Stimulated activated CD4-positive, alpha-beta T cell treated with anti-CD3 and anti-CD28 coated beads, TNF-alpha, amount 100 ng/mL, for 24 hours (primary cell): Measurements from ENCODE around the gene CALU.

Experiments
- DNase-seq, 3 experiments: peaks; one replicate each; pipeline ENCODE4 v3.0.0-alpha.2; 2020; ENCODE audit warnings: low read depth in 3 of 3

Gene CALU

GRCh38 chr7:128747327-128748079 is 8.3 kb downstream of the CALU start:
- no peak for DNase-seq

DNA sequence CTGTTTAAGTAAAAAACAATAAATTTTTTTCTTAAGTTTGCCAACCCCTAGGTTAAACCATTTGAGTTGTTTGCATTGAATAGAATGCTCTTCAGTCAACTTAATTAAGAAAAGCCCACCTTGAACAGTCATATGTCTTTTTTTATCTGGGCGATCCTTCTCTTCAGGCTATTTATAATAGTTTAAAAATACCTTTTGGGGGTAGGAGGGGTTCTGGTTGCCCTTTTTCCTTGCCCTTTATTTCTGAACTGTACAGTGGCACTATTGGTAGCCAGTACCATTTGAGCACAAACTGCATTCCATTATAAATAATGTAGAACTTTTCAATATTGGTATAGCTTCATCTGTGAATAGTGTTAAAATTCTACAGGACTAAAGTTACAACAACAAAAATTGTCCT is 13.1 kb downstream of the CALU start:
- no peak for DNase-seq

DNA sequence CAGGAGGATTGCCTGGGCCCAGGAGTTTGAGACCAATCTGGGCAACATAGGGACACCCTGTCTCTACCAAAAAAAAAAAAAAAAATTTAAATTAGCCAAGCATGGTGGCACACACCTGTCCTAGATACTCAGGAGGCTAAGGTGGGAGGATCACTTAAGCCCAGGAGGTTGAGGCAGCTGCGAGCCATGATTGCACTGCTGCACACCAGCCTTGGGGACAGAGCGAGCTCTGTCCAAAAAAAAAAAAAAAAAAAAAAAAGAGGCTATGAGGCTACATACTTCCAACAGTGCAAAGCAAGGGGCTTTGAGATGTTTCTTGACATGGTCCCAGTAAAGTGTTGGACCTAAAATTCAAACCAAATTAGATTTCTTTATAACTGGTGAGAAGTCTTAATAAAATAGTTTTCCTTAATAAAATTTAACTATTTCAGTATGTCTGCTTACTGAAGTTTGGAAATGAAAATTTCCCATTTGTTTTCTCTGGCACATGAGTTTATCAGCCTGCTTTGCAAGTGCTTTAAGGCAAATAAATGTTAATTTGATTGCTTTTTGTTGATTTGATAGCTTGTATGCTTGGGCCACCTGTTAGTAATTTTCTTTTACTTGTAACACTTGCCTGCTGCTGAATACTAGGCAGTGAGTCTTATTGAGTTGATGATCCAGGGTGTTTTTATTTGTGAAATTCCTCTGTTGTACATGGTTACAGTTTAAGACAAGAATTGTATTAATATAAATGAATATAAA is 16.1 kb downstream of the CALU start:
- DNase-seq, result no peak

GRCh38 chr7:128755819-128756476 is 16.8 kb downstream of the CALU start:
- no peak for DNase-seq

DNA sequence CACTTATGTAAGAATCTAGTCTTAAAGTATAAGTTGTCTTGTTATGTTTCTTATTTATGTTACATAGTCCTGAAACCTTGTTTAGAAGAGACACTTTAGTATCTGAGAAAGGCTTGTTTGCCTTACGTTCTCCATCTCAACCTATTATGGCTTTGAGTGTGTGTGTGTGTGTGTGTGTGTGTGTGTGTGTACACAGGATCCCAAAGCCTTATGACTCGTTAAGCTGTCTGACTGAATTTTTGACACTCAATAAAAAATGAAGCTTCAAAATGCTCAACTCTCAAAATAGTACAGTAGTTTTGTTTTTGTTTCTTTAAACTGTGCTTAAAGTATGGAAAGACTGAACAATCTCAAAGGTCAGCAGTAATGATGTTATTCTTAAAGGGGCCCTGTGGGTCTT is 18.0 kb downstream of the CALU start:
- no peak for DNase-seq

DNA sequence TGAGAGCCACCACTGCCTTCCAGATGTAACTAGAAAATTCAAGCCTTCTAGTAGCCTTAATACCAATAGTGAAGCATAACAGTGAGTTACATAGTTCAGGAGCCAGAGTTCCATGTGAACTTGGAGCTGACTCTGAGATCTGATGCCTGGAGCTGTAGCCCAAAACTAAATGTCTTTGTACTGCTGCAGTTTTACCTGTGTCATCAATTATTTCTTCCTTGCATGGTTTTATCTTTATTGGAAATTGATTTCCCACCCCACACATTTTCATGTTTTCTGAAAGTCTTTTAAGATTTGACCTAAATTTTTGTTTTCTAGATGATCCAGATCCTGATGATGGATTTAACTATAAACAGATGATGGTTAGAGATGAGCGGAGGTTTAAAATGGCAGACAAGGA is 19.4 kb downstream of the CALU start:
- no peak for DNase-seq

- DNase-seq, result no peak
These were observed 20.1 kb downstream of the CALU start for GRCh38 chr7:128759242-128759641.

DNA sequence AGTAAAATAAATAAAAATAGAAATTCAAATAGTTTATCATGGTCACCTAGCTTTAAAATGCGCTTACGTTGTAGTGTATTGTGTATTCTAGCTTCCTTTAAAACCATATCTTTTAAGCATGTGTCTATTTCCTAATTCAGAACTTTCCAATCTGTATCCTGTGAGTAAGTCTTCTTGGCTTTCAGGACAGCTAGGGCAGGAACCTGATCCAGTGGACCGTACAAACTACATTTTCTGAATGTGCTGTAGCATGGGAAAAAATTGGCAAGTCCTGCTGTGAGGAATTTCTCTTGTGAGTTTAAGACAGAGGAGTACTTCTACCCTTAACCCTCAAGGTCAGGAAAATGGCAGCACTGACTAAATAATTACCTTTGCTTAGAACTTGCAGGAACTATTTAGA is 24.4 kb downstream of the CALU start:
- DNase-seq, result no peak

DNA sequence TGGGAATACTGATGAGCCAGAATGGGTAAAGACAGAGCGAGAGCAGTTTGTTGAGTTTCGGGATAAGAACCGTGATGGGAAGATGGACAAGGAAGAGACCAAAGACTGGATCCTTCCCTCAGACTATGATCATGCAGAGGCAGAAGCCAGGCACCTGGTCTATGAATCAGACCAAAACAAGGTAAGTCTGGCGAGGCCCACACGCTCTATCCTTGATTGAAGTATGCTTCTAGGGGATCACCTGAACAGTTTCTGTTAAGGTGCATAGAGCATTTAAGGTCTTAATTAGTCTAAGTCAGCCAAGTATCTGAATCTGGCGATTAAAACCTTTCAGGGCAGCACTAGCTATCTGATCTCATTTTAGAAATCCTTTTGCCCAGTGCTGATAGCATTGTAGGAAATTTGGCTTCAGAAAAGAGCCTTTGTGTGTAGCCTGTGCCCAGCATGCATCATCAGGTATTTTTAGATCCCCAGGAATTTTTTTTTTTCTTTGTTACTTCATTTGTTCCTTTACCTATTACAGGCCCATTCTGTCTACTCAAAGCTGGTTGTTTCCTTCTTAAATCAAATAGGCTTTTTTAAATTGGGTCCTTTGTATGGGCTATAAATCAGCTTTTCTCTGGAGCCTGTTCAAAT is 28.4 kb downstream of the CALU start:
- no peak for DNase-seq

GRCh38 chr7:128770233-128770632 is 31.1 kb downstream of the CALU start:
- DNase-seq, result no peak

DNA sequence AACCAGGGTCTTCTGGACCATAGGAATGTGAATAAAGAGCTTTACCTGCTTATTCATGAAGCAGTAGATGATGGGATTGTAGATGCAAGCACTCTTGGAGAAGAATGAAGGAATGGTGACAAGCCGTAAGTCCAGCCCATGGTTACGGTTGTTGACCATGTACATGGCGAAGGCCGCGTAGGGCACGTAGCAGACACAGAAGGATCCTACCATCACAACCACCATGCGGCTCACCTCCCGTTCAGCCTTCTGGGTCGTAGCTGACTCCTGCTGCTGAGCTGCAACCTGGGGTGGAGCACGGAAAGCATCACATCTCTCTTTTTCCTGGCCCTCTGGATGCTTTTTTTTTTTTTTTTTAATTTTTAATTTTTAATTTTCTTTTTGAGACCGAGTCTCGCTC is 34.4 kb downstream of the CALU start:
- no peak for DNase-seq

GRCh38 chr7:128774029-128774689 is 35.0 kb downstream of the CALU start:
- DNase-seq, result no peak

DNA sequence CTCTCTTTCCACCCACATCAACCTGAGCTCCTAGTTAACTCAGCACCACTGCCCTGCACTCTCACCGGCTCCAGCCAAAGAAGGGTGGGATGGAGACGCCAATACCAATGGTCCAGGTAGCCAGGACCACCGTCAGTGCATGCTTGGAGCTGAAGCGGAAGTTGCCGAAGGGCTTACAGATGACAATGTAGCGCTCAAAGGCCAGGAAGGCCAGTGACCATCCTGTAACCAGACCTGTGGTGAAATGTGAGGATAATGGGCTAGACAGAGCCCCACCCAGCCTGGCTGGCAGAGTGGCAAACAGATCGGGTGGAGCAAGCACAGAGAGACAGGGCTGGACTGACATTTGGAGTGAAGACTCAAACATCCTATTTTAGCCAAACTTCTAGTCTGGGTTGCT is 35.8 kb downstream of the CALU start:
- no peak for DNase-seq

DNA sequence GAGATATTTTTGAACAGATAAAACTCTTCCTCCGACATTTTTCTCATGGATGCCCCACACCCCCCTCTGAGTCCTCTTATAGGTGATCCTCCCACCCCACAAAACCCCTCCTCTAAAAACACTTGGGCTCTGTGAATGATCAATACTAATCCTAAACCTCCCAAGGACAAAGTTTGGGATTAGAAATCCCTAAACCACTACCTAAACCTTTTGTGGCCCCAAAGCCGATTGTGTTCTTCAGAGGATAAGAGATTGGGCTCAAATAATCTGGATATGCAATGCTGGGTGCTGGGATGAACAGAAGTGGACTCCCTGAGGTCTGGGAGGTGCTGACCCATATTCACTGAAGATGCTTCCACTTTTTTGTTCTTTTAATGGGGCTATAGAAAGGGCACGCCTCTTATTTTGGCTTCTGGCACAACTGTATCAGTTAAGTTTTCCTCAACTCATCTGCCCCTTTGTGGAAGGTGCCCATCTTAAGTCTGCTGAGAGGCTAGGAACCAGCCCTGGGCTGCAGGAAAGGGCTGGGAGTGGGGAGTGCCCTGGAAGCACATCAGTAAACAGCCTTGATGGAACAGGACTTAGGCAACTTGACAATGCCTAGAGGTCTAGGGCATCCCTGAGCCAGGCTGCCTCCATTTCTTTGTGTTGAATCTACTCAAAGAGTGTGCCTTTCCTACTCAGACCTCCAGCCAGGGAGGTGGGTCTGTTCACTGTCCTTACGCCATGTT is 36.8 kb downstream of the CALU start, which contains the start of gene OPN1SW:
TSS of gene OPN1SW (minus strand) at position 51 of the 731 bp plus-strand sequence. CDS start at position 38, 13 bp downstream.
- no peak for DNase-seq

DNA sequence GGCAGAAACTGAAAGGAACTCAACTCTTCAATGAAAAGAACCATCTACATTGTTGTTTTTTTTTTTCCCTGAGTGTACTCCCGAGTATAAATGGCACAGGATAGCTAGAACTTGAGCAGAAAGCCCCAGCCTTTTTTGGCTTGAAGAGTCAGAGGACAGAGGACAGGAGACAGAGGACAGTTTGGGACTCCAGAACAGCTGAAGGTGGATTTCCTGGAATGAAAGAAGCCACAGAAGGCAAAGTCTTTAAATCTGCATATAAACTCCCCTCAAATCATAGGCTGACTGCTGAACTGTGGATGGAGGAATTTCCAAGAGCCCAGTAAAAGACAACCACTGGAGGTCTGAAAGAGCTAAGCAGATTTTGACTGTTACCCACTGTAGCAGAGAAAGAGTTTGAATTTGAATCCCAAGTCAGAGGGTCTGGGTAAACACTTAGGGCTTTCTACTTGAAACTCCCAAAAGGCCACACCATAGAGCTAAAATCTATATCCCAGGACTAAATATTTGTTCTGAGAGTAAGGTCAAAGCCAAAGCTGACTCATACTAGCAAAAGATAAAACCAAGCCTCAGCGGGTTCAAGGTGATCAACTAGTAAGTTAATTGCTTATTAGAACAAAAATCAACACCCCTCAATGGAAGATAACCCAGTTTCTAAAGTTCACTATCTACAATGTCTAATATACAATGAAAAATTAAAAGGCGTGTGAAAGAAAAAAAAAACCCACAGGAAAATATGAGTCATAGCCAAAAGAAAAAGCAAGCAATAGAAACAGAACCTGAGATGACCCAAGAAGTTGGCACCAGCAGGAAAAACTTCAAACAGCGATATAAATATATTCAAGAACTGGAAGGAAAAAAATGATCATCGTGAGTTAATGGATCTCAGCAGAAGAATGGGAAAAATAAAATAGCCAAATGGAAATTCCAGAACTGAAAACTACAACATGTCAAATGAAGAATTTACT is 38.3 kb downstream of the CALU start:
- no peak for DNase-seq

- no peak for DNase-seq
These were observed 39.8 kb downstream of the CALU start for GRCh38 chr7:128778946-128779345.

DNA sequence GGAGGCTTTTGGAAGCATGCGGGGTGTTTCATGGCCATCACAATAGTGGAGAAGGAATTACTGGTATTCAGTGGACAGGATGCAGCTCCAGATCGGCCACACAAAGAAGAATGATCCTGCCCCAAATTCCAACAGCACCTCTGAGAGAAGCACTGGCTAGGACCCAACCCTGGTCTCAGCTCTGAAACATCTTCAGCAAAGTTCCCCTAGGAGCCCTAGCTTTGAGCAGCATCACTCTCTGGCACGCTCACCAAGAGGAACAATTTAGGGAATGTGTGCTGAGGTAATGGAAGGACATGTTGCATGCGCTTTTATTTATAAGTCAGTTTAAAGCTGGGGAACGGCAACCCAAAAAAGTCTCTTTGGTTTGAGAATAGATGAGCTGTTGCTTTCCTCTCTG is 42.0 kb downstream of the CALU start:
- DNase-seq, result no peak

GRCh38 chr7:128781851-128782250 is 42.7 kb downstream of the CALU start:
- no peak for DNase-seq

DNA sequence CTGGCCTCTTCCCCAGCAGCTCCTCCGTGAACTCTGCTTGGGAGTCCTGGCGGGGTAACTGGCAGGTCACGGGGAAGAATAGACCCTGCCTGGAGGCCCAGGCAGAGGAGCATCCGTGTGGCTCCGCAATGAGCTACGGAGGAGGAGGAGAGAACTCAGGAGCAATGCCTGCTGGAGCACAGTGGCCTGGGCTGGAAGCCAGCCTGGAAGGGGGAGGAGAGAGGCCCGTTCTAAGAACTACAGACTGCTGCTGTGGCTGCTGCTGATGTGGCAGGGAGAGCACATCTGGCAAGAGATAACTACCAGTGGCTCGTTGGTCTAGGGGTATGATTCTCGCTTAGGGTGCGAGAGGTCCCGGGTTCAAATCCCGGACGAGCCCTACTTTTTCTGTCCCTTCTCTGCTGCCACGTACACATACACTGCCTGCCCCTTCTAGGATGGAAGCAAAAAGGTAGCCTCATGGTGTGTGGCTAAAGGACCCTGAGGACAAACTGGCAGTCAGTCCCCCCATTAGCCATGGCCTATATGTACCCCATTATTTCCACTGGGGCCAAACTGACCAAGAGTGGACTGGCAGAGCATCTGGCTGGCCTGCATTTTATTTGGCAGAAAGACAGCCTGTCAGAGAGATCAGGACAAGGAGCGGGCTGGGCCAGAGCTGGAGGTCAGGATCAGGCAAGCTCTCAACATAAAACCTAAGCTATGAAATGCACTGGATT is 44.1 kb downstream of the CALU start:
- peak in 1 of 3 experiments; percentile 9 for DNase-seq
